Loucy (cell line): ENCODE results near the gene TEAD1.

Experiments used
- H2AFZ ChIP-seq: fragments of 200-600 bp; sonication (generic); 2 replicates; pipeline ENCODE4 v1.6.0; 2016; ENCODE audit warnings: antibody characterized with exemption, mild to moderate bottlenecking, low read length, moderate library complexity
- H3F3A ChIP-seq: fragments of 200-600 bp; 2 replicates; pipeline ENCODE4 v1.6.0; 2016; ENCODE audit warnings: antibody characterized with exemption, low read depth, mild to moderate bottlenecking
- H3K27me3 ChIP-seq: fragments of 200-600 bp; sonication (generic); 2 replicates; pipeline ENCODE4 v1.6.1; 2014; ENCODE audit warnings: low read length, mild to moderate bottlenecking; ENCODE audit not compliant: insufficient read depth, poor library complexity, severe bottlenecking
- H3K36me3 ChIP-seq: fragments of 200-600 bp; sonication (generic); 2 replicates; pipeline ENCODE4 v1.6.1; 2016; ENCODE audit warnings: low read length; ENCODE audit not compliant: insufficient read depth
- H3K4me1 ChIP-seq: fragments of 200-600 bp; sonication (generic); 2 replicates; pipeline ENCODE4 v1.5.1; 2014; ENCODE audit warnings: low read length, mild to moderate bottlenecking; ENCODE audit not compliant: insufficient read depth, poor library complexity, severe bottlenecking
- H3K4me2 ChIP-seq: fragments of 200-600 bp; sonication (generic); 2 replicates; pipeline ENCODE4 v1.6.0; 2014; ENCODE audit warnings: antibody characterized with exemption, low read length, low read depth, mild to moderate bottlenecking; ENCODE audit not compliant: poor library complexity, severe bottlenecking
- H3K4me3 ChIP-seq: fragments of 200-600 bp; sonication (generic); 2 replicates; pipeline ENCODE4 v1.5.1; 2014; ENCODE audit warnings: low read length, mild to moderate bottlenecking, mixed read lengths; ENCODE audit not compliant: poor library complexity, severe bottlenecking
- H3K79me2 ChIP-seq: fragments of 200-600 bp; sonication (generic); 2 replicates; pipeline ENCODE4 v1.6.1; 2014; ENCODE audit warnings: low read length; ENCODE audit not compliant: insufficient read depth
- H3K9ac ChIP-seq: fragments of 200-600 bp; sonication (generic); 2 replicates; pipeline ENCODE4 v1.6.0; 2014; ENCODE audit warnings: mild to moderate bottlenecking, low read depth, low read length, moderate library complexity; ENCODE audit not compliant: poor library complexity, severe bottlenecking
- H3K9me2 ChIP-seq: fragments of 200-600 bp; sonication (generic); replicated peaks from 2 replicates; pipeline ENCODE4 v1.6.1; 2016; ENCODE audit warnings: low read depth, low read length, mixed read lengths
- H3K9me3 ChIP-seq: fragments of 200-600 bp; sonication (generic); 2 replicates; pipeline ENCODE4 v1.6.1; 2014; ENCODE audit warnings: mild to moderate bottlenecking, antibody characterized with exemption, low read length, low read depth; ENCODE audit not compliant: insufficient read depth
- H4K20me1 ChIP-seq: fragments of 200-600 bp; sonication (generic); 2 replicates; pipeline ENCODE4 v1.6.0; 2014; ENCODE audit warnings: antibody characterized with exemption, low read length, mild to moderate bottlenecking; ENCODE audit not compliant: insufficient read depth, poor library complexity, severe bottlenecking
- EZH2phosphoT487 ChIP-seq: fragments of 200-600 bp; IDR thresholded peaks from 2 replicates; pipeline ENCODE4 v1.6.1; 2018; ENCODE audit warnings: antibody characterized with exemption, mild to moderate bottlenecking, moderate library complexity, borderline replicate concordance
- TF ChIP-seq, protein P1 (sequence below): fragments of 200-600 bp; sonication (generic); conservative IDR thresholded peaks from 2 replicates; pipeline ENCODE4 v1.5.1; 2014; ENCODE audit warnings: mild to moderate bottlenecking, antibody characterized with exemption, low read length

TEAD1 gene

DNA sequence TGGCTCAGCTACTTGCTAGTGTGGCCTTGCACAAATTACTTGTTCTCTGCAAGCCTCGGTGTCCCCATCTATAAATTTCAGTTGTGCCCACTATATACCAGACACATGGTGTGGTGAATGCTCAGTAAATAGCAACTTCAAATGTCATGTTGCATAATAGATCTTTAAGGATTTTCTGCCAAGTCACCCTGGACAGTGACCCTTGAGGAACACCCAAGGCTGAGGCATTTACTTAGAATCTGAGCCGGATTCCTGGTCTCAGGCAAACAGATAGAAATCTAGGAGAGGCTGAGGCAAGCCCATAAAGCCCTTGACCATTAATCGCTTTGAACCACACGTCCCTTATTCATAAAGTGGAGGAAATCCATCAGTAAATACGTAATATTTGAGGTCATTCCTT lies 9.7 kb downstream of the TEAD1 start:
- H3K36me3 ChIP-seq = no peaks in the 10 kb centered on the region
- no peaks in the 10 kb centered on the region for H4K20me1 ChIP-seq
- H3K79me2 ChIP-seq = no peaks in the 10 kb centered on the region
- H3K9me3 ChIP-seq = no peaks in the 10 kb centered on the region
- H3K9me2 ChIP-seq = no peaks in the 10 kb centered on the region
- H2AFZ ChIP-seq = no peak overlapping the region
- no peak overlapping the region for H3K4me2 ChIP-seq
- H3K9ac ChIP-seq = no peak overlapping the region
- no peaks in the 10 kb centered on the region for H3K4me1 ChIP-seq
- H3K4me3 ChIP-seq = no peak overlapping the region
- no peaks in the 10 kb centered on the region for H3F3A ChIP-seq
- peaks cover 40% of the 10 kb centered on the region for H3K27me3 ChIP-seq
- TF ChIP-seq, protein P1, sequence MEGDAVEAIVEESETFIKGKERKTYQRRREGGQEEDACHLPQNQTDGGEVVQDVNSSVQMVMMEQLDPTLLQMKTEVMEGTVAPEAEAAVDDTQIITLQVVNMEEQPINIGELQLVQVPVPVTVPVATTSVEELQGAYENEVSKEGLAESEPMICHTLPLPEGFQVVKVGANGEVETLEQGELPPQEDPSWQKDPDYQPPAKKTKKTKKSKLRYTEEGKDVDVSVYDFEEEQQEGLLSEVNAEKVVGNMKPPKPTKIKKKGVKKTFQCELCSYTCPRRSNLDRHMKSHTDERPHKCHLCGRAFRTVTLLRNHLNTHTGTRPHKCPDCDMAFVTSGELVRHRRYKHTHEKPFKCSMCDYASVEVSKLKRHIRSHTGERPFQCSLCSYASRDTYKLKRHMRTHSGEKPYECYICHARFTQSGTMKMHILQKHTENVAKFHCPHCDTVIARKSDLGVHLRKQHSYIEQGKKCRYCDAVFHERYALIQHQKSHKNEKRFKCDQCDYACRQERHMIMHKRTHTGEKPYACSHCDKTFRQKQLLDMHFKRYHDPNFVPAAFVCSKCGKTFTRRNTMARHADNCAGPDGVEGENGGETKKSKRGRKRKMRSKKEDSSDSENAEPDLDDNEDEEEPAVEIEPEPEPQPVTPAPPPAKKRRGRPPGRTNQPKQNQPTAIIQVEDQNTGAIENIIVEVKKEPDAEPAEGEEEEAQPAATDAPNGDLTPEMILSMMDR = no peak
- TF ChIP-seq EZH2phosphoT487 = no peak

DNA sequence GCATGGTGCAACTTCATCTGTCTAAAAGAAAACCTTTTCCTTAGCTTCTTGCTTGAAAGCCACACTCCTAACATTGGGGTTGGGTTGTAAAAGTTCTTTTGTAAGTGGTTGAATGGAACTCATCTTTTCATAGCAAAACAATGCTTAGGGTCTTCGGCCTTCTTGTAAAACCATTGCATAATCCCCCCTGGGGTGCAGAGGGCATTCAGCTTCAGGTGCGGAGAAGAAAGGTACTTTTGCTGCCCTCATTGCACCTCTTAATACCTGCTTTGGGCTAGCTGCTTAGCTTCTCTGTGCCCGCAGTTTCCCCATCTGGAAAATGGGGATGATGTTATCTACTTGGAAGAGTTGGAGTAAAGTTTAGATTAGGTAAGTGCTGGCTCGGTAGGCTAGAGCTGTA lies 10.1 kb downstream of the TEAD1 start:
- Histone ChIP-seq H3K9me2 (no peaks in the 10 kb centered on the region), H3K4me2 (no peak overlapping the region), H3K9ac (no peak overlapping the region), H3K36me3 (no peaks in the 10 kb centered on the region), H3K27me3 (peaks cover 43% of the 10 kb centered on the region), H3K4me1 (no peaks in the 10 kb centered on the region), H3K4me3 (no peak overlapping the region), H2AFZ (no peak overlapping the region), H3K9me3 (no peaks in the 10 kb centered on the region), H3K79me2 (no peaks in the 10 kb centered on the region), H3F3A (no peaks in the 10 kb centered on the region), H4K20me1 (no peaks in the 10 kb centered on the region)
- TF ChIP-seq EZH2phosphoT487 = no peak
- TF ChIP-seq, protein P1 = no peak

DNA sequence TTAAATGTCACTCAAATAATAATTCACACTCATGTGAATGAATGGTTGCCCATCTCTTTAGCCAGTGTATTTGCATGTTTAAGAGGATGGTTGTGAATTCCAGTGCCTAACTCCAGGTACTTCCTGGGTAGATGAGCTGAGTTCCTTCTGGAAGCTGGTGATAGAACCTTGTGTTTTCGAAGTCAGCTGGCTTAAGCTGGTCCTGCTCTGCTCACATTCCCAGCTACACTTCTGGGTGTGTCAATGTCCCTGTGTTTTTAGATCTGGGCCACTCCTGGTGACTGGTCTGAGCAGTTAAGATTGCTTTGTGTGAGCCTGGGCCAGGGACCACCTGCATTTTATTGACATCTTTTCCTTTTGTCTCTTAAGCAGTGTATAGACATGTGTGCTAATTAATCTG lies 10.6 kb downstream of the TEAD1 start:
- no peaks in the 10 kb centered on the region for H3F3A ChIP-seq
- H3K4me2 ChIP-seq = no peak overlapping the region
- H3K9ac ChIP-seq = no peak overlapping the region

More for the DNA sequence above, 10.6 kb downstream of the TEAD1 start:
- TF ChIP-seq, protein P1 = no peak
- TF ChIP-seq EZH2phosphoT487 = no peak
- Histone ChIP-seq H3K9me3 (no peaks in the 10 kb centered on the region), H3K9me2 (no peaks in the 10 kb centered on the region), H3K27me3 (peaks cover 43% of the 10 kb centered on the region), H4K20me1 (no peaks in the 10 kb centered on the region), H3K4me3 (no peak overlapping the region), H3K4me1 (no peaks in the 10 kb centered on the region), H3K36me3 (no peaks in the 10 kb centered on the region), H2AFZ (no peak overlapping the region), H3K79me2 (no peaks in the 10 kb centered on the region)
